ENCODE data around the gene IHH.

IHH gene

DNA sequence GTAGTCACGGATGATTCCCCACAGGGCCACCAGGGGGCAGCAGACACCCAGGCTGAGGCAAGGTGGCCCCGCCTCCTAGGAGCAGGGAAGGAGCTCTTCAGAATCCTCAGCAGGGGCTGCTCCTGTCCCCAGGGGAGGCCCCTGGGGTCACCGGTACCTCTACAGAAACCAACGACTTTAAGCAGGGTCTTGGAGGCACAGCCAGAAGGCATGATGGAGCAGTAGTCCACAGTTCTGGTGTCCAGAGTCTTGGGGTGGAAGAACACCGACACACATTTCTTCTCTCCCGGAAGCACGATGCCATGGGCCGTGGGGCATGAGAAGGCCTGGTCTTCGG is 30.9 kb downstream of the IHH start:
- no peak overlapping the region for H3K27ac ChIP-seq
- no peaks in the 10 kb centered on the region for H3K9me3 ChIP-seq
- no peak overlapping the region for H3K4me3 ChIP-seq (ENCODE audit: low read depth in 1 of 2, low read length in 1 of 2)
- H3K36me3 ChIP-seq, result no peaks in the 10 kb centered on the region
- peaks cover 62% of the 10 kb centered on the region for H3K27me3 ChIP-seq
- TF ChIP-seq, protein P1, sequence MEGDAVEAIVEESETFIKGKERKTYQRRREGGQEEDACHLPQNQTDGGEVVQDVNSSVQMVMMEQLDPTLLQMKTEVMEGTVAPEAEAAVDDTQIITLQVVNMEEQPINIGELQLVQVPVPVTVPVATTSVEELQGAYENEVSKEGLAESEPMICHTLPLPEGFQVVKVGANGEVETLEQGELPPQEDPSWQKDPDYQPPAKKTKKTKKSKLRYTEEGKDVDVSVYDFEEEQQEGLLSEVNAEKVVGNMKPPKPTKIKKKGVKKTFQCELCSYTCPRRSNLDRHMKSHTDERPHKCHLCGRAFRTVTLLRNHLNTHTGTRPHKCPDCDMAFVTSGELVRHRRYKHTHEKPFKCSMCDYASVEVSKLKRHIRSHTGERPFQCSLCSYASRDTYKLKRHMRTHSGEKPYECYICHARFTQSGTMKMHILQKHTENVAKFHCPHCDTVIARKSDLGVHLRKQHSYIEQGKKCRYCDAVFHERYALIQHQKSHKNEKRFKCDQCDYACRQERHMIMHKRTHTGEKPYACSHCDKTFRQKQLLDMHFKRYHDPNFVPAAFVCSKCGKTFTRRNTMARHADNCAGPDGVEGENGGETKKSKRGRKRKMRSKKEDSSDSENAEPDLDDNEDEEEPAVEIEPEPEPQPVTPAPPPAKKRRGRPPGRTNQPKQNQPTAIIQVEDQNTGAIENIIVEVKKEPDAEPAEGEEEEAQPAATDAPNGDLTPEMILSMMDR (IDR thresholded peaks at IDR 0.05), result no peak
- no peaks in the 10 kb centered on the region for H3K4me1 ChIP-seq (ENCODE audit: control insufficient read depth in 1 of 2, insufficient read depth in 1 of 2, low read depth in 1 of 2, low read length in 1 of 2)

DNA sequence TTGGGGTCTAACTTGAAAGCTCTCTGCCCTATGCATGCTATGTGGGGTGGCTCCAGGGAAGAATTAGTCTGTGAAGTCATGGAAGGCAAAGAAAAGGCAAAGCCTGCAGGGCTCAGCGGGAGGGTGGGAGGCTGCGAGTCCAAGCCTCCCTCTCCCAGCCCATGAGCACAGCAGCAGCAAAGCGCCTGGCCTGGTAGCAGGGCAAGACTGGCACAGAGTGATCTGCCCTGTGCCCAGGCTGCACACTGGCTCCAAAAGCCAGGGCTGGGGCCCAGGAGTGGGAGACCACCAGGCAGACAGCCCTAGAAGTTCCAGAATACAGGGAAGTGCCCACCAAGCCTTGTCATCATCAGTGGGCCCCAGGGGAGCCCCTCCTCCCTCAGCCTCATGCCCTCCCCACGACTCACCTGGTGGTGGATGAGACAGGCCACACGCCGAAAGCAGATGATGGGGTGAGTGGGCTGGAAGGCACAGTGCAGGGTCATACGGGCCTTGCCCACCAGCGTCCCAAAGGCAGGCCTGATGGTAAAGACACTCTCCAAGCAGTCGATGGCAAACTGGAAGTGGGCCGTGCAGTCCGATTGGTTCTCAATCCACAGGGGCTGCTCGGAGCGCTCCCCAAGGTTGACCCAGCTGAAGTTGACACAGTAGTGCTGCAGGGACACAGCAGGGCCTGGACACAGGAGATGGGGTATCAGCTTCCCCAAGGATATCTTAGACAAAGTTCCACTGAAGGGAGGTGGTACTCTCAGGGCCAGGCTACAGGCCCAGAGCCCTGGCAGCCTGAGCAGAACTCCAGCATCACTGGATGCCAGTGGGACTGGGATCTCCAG is 31.5 kb downstream of the IHH start:
- no peaks in the 10 kb centered on the region for H3K9me3 ChIP-seq
- no peak overlapping the region for H3K27ac ChIP-seq
- TF ChIP-seq, protein P1 (IDR thresholded peaks at IDR 0.05), result peak; percentile 82
- H3K36me3 ChIP-seq, result no peaks in the 10 kb centered on the region
- H3K4me1 ChIP-seq (ENCODE audit: control insufficient read depth in 1 of 2, insufficient read depth in 1 of 2, low read depth in 1 of 2, low read length in 1 of 2), result no peaks in the 10 kb centered on the region
- no peak overlapping the region for H3K4me3 ChIP-seq (ENCODE audit: low read depth in 1 of 2, low read length in 1 of 2)
- peaks cover 62% of the 10 kb centered on the region for H3K27me3 ChIP-seq

DNA sequence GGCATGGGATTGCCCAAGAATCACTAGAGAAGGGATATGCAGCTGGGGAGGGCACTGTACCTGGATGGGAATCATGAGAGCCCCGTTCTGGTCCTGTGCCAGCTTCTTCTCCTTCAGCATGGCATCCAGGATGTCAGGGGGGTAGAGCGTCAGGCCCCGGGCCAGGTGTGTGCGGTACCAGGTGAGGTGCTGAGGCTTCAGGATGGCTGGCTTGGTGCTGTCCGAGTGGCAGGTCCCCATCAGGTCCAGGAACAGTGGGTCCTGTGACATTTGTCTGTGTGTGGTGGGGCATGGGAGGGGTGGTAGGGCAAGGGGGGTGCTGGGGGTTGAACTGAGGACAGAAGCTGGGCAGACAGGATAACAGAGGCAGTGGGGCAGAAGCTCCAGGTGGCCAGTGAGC is 32.6 kb downstream of the IHH start:
- H3K36me3 ChIP-seq, result no peaks in the 10 kb centered on the region
- H3K4me3 ChIP-seq (ENCODE audit: low read depth in 1 of 2, low read length in 1 of 2), result no peak overlapping the region
- H3K9me3 ChIP-seq, result no peaks in the 10 kb centered on the region
- TF ChIP-seq, protein P1 (IDR thresholded peaks at IDR 0.05), result no peak
- no peak overlapping the region for H3K27ac ChIP-seq
- H3K27me3 ChIP-seq, result peaks cover 62% of the 10 kb centered on the region
- no peaks in the 10 kb centered on the region for H3K4me1 ChIP-seq (ENCODE audit: control insufficient read depth in 1 of 2, insufficient read depth in 1 of 2, low read depth in 1 of 2, low read length in 1 of 2)

DNA sequence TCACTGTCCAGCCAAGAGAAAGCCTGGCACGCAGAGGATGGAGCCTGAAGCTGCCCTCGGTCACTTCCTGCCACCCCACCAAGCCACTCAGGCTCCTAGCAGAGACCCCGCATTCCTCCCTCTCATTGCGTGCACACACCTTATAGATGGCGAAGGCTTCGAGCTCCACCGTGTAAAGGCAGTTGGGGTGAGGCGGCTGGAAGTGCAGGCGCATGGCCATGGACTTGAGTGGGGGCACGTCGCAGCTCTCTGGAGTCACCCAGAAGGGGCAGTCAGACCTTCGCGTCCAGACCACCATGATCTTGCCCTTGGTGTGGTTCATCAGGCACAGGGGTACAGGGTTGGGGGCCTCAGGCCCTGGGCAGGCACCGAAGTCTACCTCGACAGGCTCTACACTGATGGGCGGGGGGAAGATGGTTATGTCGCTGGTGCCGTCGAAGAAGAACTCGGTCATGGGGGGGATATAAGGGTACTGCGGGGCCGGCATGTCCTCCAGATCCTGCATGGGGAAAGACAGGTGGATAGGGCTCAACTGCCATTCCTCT is 33.1 kb downstream of the IHH start:
- Histone ChIP-seq H3K27ac (no peak overlapping the region), H3K4me3 (ENCODE audit: low read depth in 1 of 2, low read length in 1 of 2) (no peak overlapping the region), H3K9me3 (no peaks in the 10 kb centered on the region), H3K36me3 (no peaks in the 10 kb centered on the region), H3K4me1 (ENCODE audit: control insufficient read depth in 1 of 2, insufficient read depth in 1 of 2, low read depth in 1 of 2, low read length in 1 of 2) (no peaks in the 10 kb centered on the region), H3K27me3 (peaks cover 56% of the 10 kb centered on the region)
- TF ChIP-seq, protein P1 (IDR thresholded peaks at IDR 0.05), result no peak

DNA sequence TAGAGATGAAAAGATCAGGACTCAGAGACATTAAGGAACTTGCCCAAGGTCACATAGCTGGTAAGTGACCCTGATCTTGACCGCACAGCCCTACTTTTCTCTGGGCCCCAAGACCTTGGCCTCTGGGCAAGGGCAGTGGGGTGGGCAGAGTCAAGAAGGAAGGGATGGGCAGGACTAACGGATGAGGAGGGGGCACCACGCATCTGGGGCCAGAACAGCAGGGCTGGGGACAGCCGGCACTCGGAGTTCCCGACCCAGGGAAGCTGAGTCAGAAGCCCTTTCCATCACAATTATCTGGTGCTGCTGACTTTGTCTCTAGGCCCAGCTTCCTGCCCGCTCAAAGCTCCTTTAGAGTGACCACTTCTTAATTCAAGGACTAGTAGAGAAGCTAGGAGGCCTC is 33.8 kb downstream of the IHH start:
- no peak overlapping the region for H3K27ac ChIP-seq

More for the DNA sequence above, 33.8 kb downstream of the IHH start:
- Histone ChIP-seq H3K27me3 (peaks cover 50% of the 10 kb centered on the region), H3K9me3 (no peaks in the 10 kb centered on the region), H3K4me1 (ENCODE audit: control insufficient read depth in 1 of 2, insufficient read depth in 1 of 2, low read depth in 1 of 2, low read length in 1 of 2) (no peaks in the 10 kb centered on the region), H3K36me3 (no peaks in the 10 kb centered on the region), H3K4me3 (ENCODE audit: low read depth in 1 of 2, low read length in 1 of 2) (no peak overlapping the region)
- TF ChIP-seq, protein P1 (IDR thresholded peaks at IDR 0.05), result no peak

Measured in neutrophil (primary cell).